Measurements from ENCODE around the gene TDRD12. TPM values are rescaled to one million over a fixed set of nuclear protein-coding genes. Genes with fewer than 3 reads are reported as not detected.

Gene TDRD12
- total RNA-seq (1 to 10 TPM in 1 of 2 donors, under 1 TPM in 1; 0.55 to 4.1 TPM), total RNA-seq (2.2 to 2.9 reads per million in 2 donors)

GRCh38 chr19:32719611-32720059 is at the start of gene TDRD12:
TDRD12 (plus strand) TSS chr19:32719767; CDS start chr19:32720073, 306 bp downstream.
- Mint-ChIP-seq H3K27me3 (no peaks in the 10 kb centered on the region), H3K27ac (no peak within 1 kb of the TSS), H3K4me3 (no peak within 1 kb of the TSS), H3K4me1 (peaks cover 3% of the 10 kb centered on the region), H3K36me3 (ENCODE audit: low read depth) (no peaks in the 10 kb centered on the region)
- ATAC-seq (no peak), DNase-seq (no peak)
- no peaks in the 10 kb centered on the region for H3K9me3 ChIP-seq (ENCODE audit: control insufficient read depth, low read length, poor library complexity, severe bottlenecking)

- H3K36me3 Mint-ChIP-seq (ENCODE audit: low read depth) = peaks cover 2% of the 10 kb centered on the region
- ATAC-seq = no peak
- peaks cover 41% of the 10 kb centered on the region for H3K4me1 Mint-ChIP-seq
- no peak overlapping the region for H3K27ac Mint-ChIP-seq
- H3K27me3 Mint-ChIP-seq = peaks cover 1% of the 10 kb centered on the region
- no peak overlapping the region for H3K4me3 Mint-ChIP-seq
- no peaks in the 10 kb centered on the region for H3K9me3 ChIP-seq (ENCODE audit: control insufficient read depth, low read length, poor library complexity, severe bottlenecking)
- DNase-seq = no peak
These were observed 47.5 kb upstream of the TDRD12 start for GRCh38 chr19:32671883-32672593.

GRCh38 chr19:32672841-32673240 is 46.7 kb upstream of the TDRD12 start:
- Mint-ChIP-seq H3K27me3 (peaks cover 9% of the 10 kb centered on the region), H3K4me3 (peak overlapping the region; percentile 94), H3K4me1 (peaks cover 41% of the 10 kb centered on the region), H3K36me3 (ENCODE audit: low read depth) (peaks cover 2% of the 10 kb centered on the region), H3K27ac (peak overlapping the region; percentile 80)
- ATAC-seq (no peak), DNase-seq (no peak)
- H3K9me3 ChIP-seq (ENCODE audit: control insufficient read depth, low read length, poor library complexity, severe bottlenecking) = no peaks in the 10 kb centered on the region

- Mint-ChIP-seq H3K36me3 (ENCODE audit: low read depth) (peaks cover 2% of the 10 kb centered on the region), H3K27ac (peak overlapping the region; percentile 80), H3K4me1 (peaks cover 38% of the 10 kb centered on the region), H3K4me3 (peak overlapping the region; percentile 94), H3K27me3 (peaks cover 9% of the 10 kb centered on the region)
- no peak for DNase-seq
- no peak for ATAC-seq
- no peaks in the 10 kb centered on the region for H3K9me3 ChIP-seq (ENCODE audit: control insufficient read depth, low read length, poor library complexity, severe bottlenecking)
These were observed 46.0 kb upstream of the TDRD12 start for GRCh38 chr19:32673573-32673972.

GRCh38 chr19:32674153-32674930 is 45.2 kb upstream of the TDRD12 start:
- DNase-seq (no peak), ATAC-seq (no peak)
- Mint-ChIP-seq H3K27me3 (peaks cover 9% of the 10 kb centered on the region), H3K4me1 (peaks cover 33% of the 10 kb centered on the region), H3K4me3 (peak overlapping the region; percentile 94), H3K27ac (peak overlapping the region; percentile 80), H3K36me3 (ENCODE audit: low read depth) (peaks cover 2% of the 10 kb centered on the region)
- H3K9me3 ChIP-seq (ENCODE audit: control insufficient read depth, low read length, poor library complexity, severe bottlenecking) = no peaks in the 10 kb centered on the region

- H3K4me3 Mint-ChIP-seq = peak within 1 kb of the TSS; percentile 96
- H3K4me1 Mint-ChIP-seq = peaks cover 25% of the 10 kb centered on the region
- H3K27ac Mint-ChIP-seq = peak within 1 kb of the TSS; percentile 80
These were observed 44.4 kb upstream of the TDRD12 start, which contains the start of gene ANKRD27 for GRCh38 chr19:32674931-32675719. ANKRD27 (minus strand) TSS chr19:32675180; CDS start chr19:32659015, 16,165 bp downstream.

GRCh38 chr19:32675720-32676185 is 43.8 kb upstream of the TDRD12 start, which contains the start of gene RGS9BP:
RGS9BP (plus strand) TSS chr19:32675848; CDS start chr19:32676264, 416 bp downstream.
- H3K27me3 Mint-ChIP-seq = peaks cover 9% of the 10 kb centered on the region

More at GRCh38 chr19:32674931-32675719, 44.4 kb upstream of the TDRD12 start, which contains the start of gene ANKRD27:
- no peaks in the 10 kb centered on the region for H3K9me3 ChIP-seq (ENCODE audit: control insufficient read depth, low read length, poor library complexity, severe bottlenecking)
- Mint-ChIP-seq H3K27me3 (peaks cover 9% of the 10 kb centered on the region), H3K36me3 (ENCODE audit: low read depth) (peaks cover 2% of the 10 kb centered on the region)
- ATAC-seq = peak; percentile 93
- DNase-seq = peak; percentile 98 to 99 (median 98)

GRCh38 chr19:32676186-32676894 is 43.2 kb upstream of the TDRD12 start:
- ATAC-seq = no peak
- peak overlapping the region; percentile 96 for H3K4me3 Mint-ChIP-seq
- H3K9me3 ChIP-seq (ENCODE audit: control insufficient read depth, low read length, poor library complexity, severe bottlenecking) = no peaks in the 10 kb centered on the region
- peaks cover 9% of the 10 kb centered on the region for H3K27me3 Mint-ChIP-seq
- no peak overlapping the region for H3K27ac Mint-ChIP-seq
- H3K36me3 Mint-ChIP-seq (ENCODE audit: low read depth) = peaks cover 2% of the 10 kb centered on the region
- DNase-seq = peak; percentile 16 to 25 (median 23)
- H3K4me1 Mint-ChIP-seq = peaks cover 23% of the 10 kb centered on the region

More at GRCh38 chr19:32675720-32676185, 43.8 kb upstream of the TDRD12 start, which contains the start of gene RGS9BP:
- Mint-ChIP-seq H3K27ac (peak within 1 kb of the TSS; percentile 34), H3K4me1 (peaks cover 23% of the 10 kb centered on the region), H3K4me3 (peak within 1 kb of the TSS; percentile 96), H3K36me3 (ENCODE audit: low read depth) (peaks cover 2% of the 10 kb centered on the region)
- peak; percentile 48 to 72 (median 72) for DNase-seq
- H3K9me3 ChIP-seq (ENCODE audit: control insufficient read depth, low read length, poor library complexity, severe bottlenecking) = no peaks in the 10 kb centered on the region
- peak; percentile 49 for ATAC-seq

GRCh38 chr19:32676895-32677359 is 42.6 kb upstream of the TDRD12 start:
- DNase-seq = no peak
- Mint-ChIP-seq H3K4me1 (peaks cover 20% of the 10 kb centered on the region), H3K36me3 (ENCODE audit: low read depth) (peaks cover 2% of the 10 kb centered on the region), H3K4me3 (peak overlapping the region; percentile 49), H3K27ac (no peak overlapping the region), H3K27me3 (peaks cover 9% of the 10 kb centered on the region)
- no peaks in the 10 kb centered on the region for H3K9me3 ChIP-seq (ENCODE audit: control insufficient read depth, low read length, poor library complexity, severe bottlenecking)
- ATAC-seq = no peak

GRCh38 chr19:32677657-32678056 is 41.9 kb upstream of the TDRD12 start:
- H3K36me3 Mint-ChIP-seq (ENCODE audit: low read depth) = peaks cover 2% of the 10 kb centered on the region
- no peaks in the 10 kb centered on the region for H3K9me3 ChIP-seq (ENCODE audit: control insufficient read depth, low read length, poor library complexity, severe bottlenecking)
- DNase-seq = no peak
- no peak overlapping the region for H3K27ac Mint-ChIP-seq
- H3K4me1 Mint-ChIP-seq = peaks cover 16% of the 10 kb centered on the region
- no peak for ATAC-seq
- peaks cover 9% of the 10 kb centered on the region for H3K27me3 Mint-ChIP-seq
- H3K4me3 Mint-ChIP-seq = peak overlapping the region; percentile 49

- H3K4me1 Mint-ChIP-seq = no peaks in the 10 kb centered on the region
- no peaks in the 10 kb centered on the region for H3K36me3 Mint-ChIP-seq (ENCODE audit: low read depth)
- peaks cover 9% of the 10 kb centered on the region for H3K27me3 Mint-ChIP-seq
- DNase-seq = no peak
- no peak overlapping the region for H3K4me3 Mint-ChIP-seq
- ATAC-seq = no peak
- H3K27ac Mint-ChIP-seq = no peak overlapping the region
- H3K9me3 ChIP-seq (ENCODE audit: control insufficient read depth, low read length, poor library complexity, severe bottlenecking) = no peaks in the 10 kb centered on the region
These were observed 38.6 kb upstream of the TDRD12 start for GRCh38 chr19:32680986-32681385.

GRCh38 chr19:32682317-32682716 is 37.2 kb upstream of the TDRD12 start:
- ATAC-seq = no peak
- no peaks in the 10 kb centered on the region for H3K4me1 Mint-ChIP-seq
- H3K27me3 Mint-ChIP-seq = peaks cover 5% of the 10 kb centered on the region
- no peaks in the 10 kb centered on the region for H3K9me3 ChIP-seq (ENCODE audit: control insufficient read depth, low read length, poor library complexity, severe bottlenecking)
- H3K4me3 Mint-ChIP-seq = no peak overlapping the region
- no peak overlapping the region for H3K27ac Mint-ChIP-seq
- DNase-seq = no peak
- no peaks in the 10 kb centered on the region for H3K36me3 Mint-ChIP-seq (ENCODE audit: low read depth)

Measured in T-helper 17 cell (primary cell).